ENCODE measurements around the gene REPIN1.

GRCh38 chr7:150335108-150335773, 33.4 kb upstream of the REPIN1 start:
- no peak for TF ChIP-seq CTCF (IDR thresholded peaks at IDR 0.05)
- TF ChIP-seq ZFX (IDR thresholded peaks at IDR 0.05; ENCODE audit: borderline replicate concordance) = no peak

All from 22Rv1 (cell line).